HS-27A (cell line): ENCODE measurements around the gene MACROD2.
A peak's percentile ranks its signal among the peaks of the same experiment; 100 is the strongest.

Experiments used
- DNase-seq: peaks from one replicate; pipeline ENCODE4 v3.0.0-alpha.2; 2012; ENCODE audit warnings: low read depth, missing footprints

The MACROD2 gene

DNA sequence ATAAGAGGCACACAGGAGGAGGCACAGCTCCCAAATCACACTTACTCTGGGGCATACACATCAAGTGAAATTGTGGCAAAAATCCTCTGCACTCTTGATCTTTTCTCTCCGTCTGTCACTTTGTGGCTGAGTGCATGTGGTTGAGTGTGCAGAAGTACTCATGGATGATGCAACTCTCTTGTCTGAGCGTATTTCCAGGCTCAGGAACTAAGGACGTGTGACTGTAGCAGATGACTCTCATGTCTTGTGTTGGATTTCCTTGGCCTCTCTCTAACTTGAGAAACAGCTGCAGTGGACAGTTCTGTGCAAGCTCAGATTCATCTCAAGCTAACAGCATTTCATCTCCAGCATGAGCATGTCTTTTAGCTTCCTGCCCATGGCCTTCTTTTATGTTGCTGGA is 587.5 kb downstream of the MACROD2 start:
- DNase-seq, result no peak

DNA sequence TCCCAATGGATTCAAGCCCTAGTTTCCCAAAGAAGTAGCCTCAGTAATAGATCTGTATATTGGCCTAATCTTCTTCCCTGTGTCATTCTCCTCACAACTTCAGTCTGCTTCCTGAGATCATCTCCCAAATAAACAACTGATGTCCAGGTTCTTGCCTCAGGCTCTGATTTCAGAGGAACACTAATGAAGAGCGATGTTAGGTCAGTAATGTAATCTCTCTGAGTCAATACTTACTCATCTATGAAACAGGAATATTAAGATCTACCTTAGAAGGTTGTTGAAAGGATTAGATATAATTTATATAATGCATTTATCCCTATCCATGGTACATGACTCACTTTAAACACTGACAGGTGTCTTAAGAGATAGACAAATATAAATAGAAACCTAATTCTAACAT is 588.1 kb downstream of the MACROD2 start:
- no peak for DNase-seq

DNA sequence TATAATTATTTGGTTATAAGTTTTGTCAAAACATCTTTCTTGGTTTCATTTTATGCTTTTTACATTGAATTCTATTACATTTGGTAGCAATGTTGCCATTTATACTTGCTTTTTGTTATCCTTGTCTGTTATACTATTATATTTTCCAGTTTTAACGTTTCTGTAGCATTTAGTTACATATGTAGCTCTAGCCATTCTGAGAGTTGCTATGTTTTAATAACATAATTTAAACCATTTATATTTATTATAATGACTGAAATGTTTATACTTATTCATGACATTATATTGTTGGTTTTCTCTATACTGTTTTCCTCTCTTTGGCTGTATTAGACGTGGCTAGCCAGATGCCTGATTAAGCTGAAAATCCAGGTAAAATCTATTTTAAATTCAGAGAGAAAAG is 594.1 kb downstream of the MACROD2 start:
- DNase-seq, result no peak

DNA sequence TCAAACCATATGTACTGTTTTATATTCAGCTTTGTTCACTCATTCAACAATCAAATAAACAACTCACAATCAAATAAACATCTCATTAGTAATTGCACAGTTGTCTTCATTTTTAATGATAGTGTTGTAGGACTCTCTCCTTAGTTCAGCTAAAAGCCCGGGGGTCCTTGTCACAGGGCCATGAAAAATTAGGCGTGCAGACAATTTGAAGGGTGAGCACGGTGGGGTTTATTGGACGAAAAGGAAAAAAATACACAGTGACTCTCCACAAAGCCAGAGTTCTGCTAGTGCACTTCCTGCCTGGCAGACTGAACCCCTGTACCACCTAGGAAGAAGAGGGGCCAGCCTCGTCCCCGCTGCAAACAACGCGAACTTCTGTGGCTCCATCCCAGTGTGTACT is 599.7 kb downstream of the MACROD2 start:
- DNase-seq, result no peak

DNA sequence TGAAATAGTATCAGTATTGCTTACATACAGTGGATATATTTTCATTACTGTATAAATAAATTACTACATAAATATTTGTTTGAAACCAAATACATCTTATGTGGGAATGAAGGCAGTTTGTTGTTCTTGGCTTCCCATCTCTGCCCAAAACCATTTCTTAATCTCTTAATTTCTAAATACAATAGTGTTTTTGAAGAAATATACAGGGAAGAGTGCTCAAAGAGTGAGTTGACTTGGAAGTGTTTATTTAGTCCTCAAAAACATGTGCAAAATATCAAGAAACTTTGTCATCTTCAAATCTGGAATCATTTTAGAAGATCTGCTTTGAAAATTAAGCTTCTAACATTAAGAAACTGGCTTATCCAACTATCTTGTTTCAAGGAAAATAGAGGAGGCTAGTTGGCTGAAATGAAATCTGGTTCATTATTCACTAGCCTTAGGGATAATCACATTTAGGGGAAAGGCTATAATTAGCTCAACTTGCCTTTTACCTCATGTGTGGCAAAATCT is 601.9 kb downstream of the MACROD2 start:
- DNase-seq, result no peak

DNA sequence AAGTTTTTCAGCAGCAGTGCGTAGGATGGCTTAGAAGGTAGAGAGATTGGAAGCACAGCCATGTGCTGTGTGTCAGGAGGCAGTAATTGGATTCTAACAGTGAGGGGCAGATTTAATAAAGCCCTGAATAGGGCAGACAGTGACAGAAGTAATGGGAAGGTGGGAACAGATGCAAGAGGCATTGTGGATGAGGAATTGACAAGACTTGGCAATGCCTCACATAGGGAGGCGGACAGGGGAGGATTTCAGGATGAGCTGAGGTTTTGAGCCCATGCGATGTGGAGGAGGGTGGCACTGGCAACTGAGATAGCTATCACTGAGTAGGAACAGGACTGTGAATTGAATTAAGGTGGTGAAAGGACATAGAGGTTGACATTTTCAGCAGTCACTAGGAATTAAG is 604.3 kb downstream of the MACROD2 start:
- no peak for DNase-seq

DNA sequence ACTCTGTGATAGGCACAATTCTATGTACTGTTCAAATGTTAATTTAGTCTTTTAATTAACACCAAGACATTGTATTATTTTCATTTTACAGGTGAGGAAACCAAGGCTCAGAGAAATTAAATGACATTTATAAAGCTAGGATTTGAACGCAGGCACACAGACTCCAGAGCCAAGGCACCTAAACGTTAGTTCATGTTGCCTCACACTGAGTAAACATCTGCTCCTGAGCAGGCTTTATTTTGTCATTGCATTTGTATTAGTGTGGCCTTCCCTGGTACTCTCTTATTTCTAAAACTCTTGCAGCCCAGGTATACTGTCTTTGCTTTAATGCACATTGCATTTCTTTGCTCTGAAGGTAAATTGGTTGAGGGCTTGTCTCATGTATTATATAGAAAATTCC is 605.2 kb downstream of the MACROD2 start:
- no peak for DNase-seq

DNA sequence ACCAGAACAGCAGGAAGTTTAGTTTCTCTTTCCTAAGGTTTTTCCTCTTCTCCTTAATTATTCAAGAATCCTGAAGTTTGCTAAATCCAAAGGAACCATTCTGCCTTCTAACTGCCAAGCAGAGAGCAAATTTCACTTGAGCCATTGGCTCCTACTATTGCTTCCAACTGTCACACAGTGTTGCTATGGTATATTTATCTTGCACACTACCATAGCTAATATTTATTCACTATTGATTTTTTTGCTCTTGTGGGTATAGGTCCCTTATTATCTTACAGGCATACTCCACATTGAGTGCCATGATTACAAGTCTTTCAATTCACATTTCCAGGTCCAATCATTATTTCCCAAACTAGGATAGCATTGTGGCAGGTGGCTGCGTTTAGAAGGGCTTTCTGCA is 608.8 kb downstream of the MACROD2 start:
- DNase-seq, result no peak

DNA sequence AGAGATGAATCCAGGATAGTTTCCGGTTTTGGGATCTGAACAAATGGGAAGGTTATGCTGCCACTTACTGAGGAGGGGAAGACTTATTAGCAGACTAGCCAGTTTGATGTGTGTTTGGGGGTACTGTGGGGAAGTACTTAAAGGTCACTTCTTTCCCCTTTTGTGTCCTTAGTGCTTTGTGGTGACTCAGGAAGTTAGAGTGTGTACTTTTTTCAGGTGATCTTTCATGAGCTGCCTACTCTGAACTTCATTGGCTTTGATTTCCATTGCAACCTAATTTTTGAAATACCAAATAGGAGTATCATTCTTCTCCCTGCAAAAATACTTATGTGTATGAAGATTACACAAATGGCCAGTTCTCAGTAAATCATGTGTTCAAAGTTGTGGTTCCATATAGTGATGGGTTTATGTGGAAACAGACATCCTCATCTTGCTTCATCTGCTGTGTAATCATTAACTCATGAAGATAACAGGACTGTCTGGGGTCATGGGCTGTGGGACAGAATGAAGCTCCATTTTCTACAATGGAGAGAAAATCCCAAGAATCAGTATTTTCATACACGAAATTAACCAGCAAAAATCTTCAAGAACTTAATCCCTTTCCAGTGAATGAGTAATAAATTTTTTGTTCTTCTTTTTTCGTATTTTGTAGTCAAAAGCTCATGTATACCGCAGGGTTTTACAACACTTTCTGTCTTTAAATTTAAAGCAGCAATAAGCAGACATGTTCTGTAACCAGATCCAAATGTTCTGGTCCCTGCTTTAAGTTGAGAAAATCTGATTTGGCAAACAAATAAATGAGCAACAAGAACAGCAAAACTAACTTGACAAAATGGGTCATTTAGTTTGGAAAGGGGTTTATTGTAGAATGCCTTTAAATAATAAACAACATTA is 614.3 kb downstream of the MACROD2 start:
- DNase-seq, result no peak

DNA sequence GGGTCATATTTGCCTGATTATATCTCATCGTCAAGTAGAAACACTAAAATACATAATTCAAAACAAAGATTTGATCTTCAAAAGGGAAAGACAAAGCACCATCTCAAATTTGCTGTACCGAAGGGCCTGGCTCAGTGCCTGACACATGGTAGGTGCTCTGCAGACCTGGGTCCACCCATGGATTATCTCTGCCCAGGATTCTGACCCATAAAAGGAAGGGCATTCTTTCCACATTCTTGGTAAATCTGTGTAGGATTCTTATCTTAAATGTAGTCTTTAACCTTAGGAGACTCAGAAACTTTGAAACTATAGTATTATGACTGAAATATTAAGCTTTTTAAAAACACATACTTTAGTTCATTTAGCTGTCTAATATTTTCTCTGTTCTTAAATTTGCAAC is 616.2 kb downstream of the MACROD2 start:
- DNase-seq, result peak; percentile 5

DNA sequence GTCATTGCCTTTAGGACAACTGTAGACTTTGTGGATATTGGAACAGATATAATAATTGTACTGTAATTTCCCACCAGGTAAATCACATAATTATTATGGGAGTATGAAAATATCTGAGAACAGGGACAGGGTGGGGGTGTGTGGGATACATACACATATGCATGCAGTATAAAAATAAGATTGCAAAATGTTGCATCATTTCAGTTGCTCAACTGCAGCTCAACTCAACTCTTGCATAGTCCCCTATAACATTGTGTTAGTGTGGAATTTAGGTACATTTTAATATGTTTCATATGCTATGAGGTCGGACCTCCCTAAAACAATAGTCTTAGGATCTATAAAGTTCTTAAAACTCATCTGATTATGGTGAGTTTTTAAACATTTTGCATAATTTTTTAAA is 617.1 kb downstream of the MACROD2 start:
- DNase-seq, result peak; percentile 4

DNA sequence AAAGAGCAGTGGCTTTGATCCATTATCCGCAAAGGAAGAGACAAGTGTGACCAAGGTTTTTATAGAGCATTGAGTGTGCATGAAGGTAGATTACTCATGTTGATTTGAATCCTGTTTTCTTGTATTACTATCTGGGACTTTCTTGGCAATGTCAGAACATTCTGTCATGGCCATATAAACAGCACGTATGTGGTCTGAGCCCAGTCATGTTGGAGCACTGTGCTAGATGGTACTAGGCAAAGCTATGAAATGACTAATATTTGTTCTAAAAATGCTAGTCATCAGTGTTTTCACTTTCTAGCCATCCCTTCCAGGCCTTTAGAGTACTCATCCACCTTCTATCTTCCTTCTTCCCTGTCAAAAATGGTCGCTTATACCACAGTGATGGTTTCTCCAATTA is 620.7 kb downstream of the MACROD2 start:
- DNase-seq, result no peak

DNA sequence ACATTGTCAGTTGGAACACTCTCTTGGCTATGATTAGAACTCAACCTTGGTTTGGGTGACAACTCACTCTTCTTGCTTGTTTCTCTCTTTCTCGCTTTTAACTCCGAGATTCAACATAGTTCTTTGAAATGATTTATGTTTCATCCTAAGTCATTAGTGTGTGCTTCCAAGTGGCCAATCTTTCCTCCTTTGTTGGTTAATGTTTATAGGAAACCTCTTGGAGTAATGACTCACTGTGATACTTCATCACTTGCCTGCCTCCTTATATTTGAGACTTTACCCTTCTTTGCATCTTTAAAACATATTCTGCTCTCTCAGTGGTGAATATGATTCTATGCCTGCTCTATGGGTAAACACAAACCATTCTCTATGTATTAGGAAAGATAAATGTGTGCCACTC is 621.8 kb downstream of the MACROD2 start:
- DNase-seq, result no peak

DNA sequence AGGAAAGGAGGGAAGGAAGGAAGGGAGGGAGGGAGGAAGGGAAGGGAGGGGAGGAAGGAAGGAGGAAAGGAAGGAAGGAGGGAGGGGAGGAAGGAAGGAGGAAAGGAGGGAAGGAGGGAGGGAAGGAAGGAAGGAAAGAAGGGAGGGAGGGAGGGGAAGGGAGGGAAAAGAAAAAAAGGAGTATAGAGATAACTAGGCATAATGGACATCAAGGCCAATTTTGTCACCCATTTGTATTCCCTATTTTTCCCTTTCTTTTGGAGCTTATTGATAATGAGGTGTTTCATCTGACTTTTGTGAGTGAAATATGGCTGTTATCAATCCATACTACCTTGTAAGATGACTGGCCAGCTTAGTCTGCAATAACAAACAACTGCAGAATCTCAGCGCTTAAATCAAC is 624.1 kb downstream of the MACROD2 start:
- no peak for DNase-seq

DNA sequence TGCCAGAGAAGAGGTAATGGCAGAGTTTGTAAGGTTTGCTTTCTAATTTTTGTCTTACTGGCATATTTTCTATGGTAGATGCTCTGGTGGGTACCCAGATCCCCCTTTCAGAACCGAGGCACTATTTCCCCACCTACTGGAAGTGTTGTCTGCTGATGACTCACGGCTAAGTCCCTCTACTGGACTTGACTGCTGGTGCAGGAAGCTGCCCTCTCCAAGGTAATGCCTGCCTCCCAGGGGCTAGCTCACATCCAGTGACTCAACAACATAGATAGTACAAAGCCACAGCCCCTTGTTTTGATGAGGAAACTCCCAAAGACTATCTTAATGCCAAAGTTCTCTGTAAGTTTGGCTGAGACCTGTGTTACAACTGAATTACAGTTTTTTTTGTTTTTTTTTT is 627.5 kb downstream of the MACROD2 start:
- DNase-seq, result peak; percentile 47

DNA sequence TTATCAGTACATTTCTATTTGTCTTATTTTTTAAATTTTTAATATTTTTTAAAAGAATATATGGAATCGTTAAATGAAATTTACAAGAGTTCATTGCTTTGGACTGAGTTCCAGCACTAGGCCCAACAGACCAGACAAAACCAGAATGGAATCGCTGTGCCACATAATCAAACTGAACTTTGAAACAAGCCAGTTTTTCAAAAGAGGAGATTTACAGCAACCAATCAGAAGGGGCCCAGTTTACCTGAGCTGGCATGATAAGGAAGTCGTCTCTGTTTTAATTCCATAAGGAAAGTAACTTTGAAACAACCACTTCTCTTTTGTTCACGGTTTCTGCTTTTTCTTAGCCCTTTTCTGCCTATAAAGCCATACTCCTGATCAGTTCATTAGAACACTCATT is 635.7 kb downstream of the MACROD2 start:
- no peak for DNase-seq

DNA sequence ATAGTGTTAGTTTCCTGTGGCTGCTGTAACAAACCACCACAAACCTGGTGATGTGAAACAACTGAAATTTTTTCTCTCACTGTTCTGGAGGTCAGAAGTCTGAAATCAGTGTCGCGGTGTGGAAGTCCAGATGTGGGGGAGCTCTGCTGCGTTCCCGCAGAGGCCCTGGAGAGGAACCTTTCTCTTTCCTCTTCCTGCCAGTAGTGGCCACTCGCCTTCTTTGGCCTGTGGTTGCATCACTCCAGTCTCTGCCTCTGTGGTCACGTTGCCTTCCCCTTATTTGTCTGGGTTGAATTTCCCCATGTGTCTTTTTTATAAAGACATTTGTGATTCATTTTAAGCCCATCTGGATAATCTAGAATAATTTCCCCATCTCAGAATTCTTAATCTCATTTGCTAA is 637.6 kb downstream of the MACROD2 start:
- DNase-seq, result no peak

DNA sequence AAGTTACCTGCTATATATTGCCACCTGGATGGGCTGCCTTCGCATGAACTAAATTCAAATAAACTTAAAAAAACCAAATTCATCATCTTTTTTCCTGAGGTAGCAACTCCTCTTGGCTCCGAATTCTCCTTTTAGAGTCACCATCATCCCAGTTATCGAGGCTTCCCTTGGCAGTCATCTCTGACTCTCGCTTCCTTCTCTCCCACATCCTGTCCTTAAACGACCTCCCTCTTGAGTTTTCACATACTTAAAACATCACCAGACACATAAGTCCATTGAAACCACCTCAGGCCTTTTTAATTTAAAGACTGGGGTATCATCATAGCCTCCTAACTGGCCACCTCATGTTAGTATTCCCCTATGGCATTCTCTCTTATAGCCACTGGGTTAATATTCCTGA is 638.2 kb downstream of the MACROD2 start:
- no peak for DNase-seq

DNA sequence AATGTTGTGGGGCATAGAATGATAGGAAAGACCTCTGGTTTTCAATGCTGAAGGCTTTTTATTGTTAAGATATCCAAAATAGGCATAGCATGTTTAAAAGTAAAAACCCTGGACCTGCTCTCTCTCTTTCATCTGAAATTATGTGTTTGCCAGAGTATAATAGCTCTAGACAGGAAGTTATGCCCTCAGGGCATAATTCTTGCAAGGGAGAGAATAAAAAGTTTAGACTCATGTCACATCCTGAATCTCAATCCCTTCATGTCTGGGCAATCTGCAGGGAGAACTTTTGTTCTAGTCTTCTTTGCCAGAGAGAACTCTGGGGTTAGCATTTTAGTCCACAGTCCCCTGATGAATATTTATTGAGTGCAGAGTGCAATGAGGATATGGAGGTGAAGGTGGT is 639.3 kb downstream of the MACROD2 start:
- no peak for DNase-seq

DNA sequence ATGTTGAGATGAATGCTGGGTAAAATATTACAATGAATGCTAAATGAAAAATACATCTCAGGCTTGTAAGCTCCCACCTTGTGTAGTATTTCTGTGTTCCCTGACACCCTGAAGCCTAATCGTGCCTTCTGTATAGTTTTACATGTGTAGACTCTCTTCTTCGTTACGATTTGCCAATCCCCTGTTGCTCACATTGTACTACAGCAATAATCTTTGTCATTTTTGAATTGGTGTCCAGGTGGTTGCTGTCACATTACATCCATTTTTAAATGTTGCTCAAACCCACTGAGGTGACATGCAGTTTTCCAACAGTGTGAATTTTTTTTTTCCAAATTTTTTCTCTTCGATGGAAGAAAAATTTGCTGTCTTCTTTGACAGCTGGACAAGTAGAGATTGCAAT is 642.1 kb downstream of the MACROD2 start:
- no peak for DNase-seq

DNA sequence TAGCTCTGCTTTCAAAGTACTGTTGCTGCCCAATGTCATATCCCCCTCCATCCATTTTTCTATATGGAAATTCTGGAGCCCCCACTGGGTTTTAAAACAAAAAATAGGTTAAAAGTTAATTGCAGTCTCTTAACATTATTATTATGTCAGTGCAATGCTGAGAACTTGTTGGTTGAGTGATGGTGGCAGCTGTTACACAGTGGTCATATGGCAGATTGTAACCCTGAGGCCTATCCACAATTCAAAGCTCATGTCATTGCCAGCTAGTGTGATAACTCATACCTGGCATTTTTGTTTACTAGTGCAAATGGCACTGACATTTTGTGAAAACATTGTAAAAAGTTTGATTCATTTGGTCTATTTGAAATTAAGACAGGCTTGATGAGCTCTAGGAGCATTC is 647.8 kb downstream of the MACROD2 start:
- no peak for DNase-seq

DNA sequence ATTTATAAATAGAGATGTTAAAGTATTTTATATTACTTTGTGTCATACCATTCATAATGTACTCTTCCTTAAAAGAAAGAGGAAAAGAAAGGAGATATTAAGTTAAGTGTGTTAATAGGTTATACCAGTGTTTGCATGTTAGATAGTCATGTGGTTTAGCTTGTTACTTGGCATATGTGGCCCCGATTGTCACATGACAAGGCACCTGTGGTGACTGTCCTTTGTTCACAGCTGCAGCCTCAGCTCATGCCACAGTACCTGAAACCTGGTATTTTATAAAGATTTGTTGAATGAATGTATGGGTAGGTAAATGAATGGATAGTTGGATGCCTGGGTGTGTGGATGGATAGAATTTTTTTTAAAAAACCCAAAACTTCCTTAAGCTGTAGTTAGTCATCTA is 648.2 kb downstream of the MACROD2 start:
- DNase-seq, result no peak

DNA sequence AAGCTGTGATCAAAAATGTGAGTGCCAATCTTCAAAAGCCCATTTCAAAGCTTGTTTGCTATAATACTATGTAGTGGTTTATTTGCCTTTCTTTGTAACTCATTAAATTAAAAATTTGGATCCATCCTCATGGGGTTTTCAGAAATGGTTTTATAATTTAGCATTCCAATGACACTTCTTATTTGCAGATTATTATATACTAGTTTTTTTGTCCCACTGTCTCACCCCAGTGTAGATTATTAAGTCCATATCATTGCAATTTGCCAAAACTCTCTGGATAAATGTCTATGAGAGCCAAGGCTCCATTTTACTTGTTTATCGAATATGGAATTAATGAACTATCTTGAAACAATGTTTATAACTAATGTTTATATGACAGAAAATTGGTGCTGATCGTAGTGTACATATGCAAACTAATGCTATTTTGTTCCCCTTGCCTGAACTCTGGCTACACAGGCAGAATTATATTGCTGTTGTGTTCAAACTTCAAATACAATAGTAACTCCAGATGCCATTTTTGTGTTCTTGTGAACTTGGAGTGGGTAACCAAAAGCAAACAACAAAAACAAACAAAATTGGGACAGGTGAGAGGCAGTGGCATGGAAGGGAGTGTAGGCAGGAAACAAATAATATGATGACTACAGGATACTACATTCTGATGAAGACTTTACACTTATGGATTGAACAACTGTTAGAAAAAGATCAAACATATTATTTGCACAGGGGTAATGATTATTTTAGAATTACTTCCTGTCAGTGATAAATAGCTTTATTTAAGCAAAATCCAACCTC is 649.2 kb downstream of the MACROD2 start:
- no peak for DNase-seq
